ENCODE data around the gene ZNF518B.

The ZNF518B gene

GRCh38 chr4:10421344-10422055 is 35.7 kb downstream of the ZNF518B start:
- Histone ChIP-seq H3K36me3 (ENCODE audit: control insufficient read depth in 2 of 2, insufficient read depth in 2 of 2, low read length in 2 of 2) (no peaks in the 10 kb centered on the region), H3K27me3 (ENCODE audit: control insufficient read depth in 1 of 2, insufficient read depth in 2 of 2, low read length in 2 of 2) (no peaks in the 10 kb centered on the region), H3K9me3 (ENCODE audit: control insufficient read depth in 2 of 2, low read length in 2 of 2) (peaks cover 0 to 4% of the 10 kb centered on the region in 2 donors), H3K4me1 (ENCODE audit: control insufficient read depth, insufficient read depth, low read length) (no peaks in the 10 kb centered on the region), H3K27ac (ENCODE audit: low read length) (no peak overlapping the region), H3K4me3 (ENCODE audit: low read length in 2 of 2) (no peak overlapping the region), H3K9ac (ENCODE audit: low read length in 2 of 2) (no peak overlapping the region)

GRCh38 chr4:10417740-10418139 is 39.5 kb downstream of the ZNF518B start:
- Histone ChIP-seq H3K36me3 (ENCODE audit: control insufficient read depth in 2 of 2, insufficient read depth in 2 of 2, low read length in 2 of 2) (no peaks in the 10 kb centered on the region), H3K27ac (ENCODE audit: low read length) (no peak overlapping the region), H3K27me3 (ENCODE audit: control insufficient read depth in 1 of 2, insufficient read depth in 2 of 2, low read length in 2 of 2) (no peaks in the 10 kb centered on the region)

DNA sequence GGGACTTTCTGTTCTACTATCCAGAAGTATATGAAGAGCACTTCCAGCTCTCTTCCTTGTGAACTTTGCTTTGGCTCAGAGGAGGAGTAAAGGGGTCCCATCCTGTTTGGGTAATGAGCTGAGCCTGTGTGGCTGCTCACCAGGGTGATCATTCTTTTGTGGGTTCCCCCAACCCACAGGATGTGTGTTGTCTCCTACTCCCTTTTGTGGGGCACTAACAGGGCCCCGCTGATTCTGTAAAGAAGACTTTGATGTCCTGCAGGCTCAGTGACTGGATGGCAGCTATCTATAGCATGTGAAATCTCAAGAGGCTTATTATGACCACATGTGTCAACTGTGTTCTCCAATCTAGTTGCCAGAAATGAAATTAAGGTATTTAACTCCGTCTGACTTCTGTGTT is 40.8 kb downstream of the ZNF518B start:
- no peak overlapping the region for H3K4me3 ChIP-seq (ENCODE audit: low read length in 2 of 2)
- no peaks in the 10 kb centered on the region for H3K4me1 ChIP-seq (ENCODE audit: control insufficient read depth, insufficient read depth, low read length)
- H3K36me3 ChIP-seq (ENCODE audit: control insufficient read depth in 2 of 2, insufficient read depth in 2 of 2, low read length in 2 of 2) = no peaks in the 10 kb centered on the region
- H3K9me3 ChIP-seq (ENCODE audit: control insufficient read depth in 2 of 2, low read length in 2 of 2) = peaks cover 0 to 4% of the 10 kb centered on the region in 2 donors
- H3K27me3 ChIP-seq (ENCODE audit: control insufficient read depth in 1 of 2, insufficient read depth in 2 of 2, low read length in 2 of 2) = no peaks in the 10 kb centered on the region
- H3K27ac ChIP-seq (ENCODE audit: low read length) = no peak overlapping the region
- H3K9ac ChIP-seq (ENCODE audit: low read length in 2 of 2) = no peak overlapping the region

More at GRCh38 chr4:10417740-10418139, 39.5 kb downstream of the ZNF518B start:
- no peak overlapping the region for H3K4me3 ChIP-seq (ENCODE audit: low read length in 2 of 2)
- no peak overlapping the region for H3K9ac ChIP-seq (ENCODE audit: low read length in 2 of 2)
- H3K4me1 ChIP-seq (ENCODE audit: control insufficient read depth, insufficient read depth, low read length) = no peaks in the 10 kb centered on the region
- peaks cover 0 to 4% of the 10 kb centered on the region in 2 donors for H3K9me3 ChIP-seq (ENCODE audit: control insufficient read depth in 2 of 2, low read length in 2 of 2)

- H3K4me3 ChIP-seq (ENCODE audit: low read length in 2 of 2) = no peak overlapping the region
- no peak overlapping the region for H3K9ac ChIP-seq (ENCODE audit: low read length in 2 of 2)
- no peaks in the 10 kb centered on the region for H3K9me3 ChIP-seq (ENCODE audit: control insufficient read depth in 2 of 2, low read length in 2 of 2)
- no peak overlapping the region for H3K27ac ChIP-seq (ENCODE audit: low read length)
- H3K27me3 ChIP-seq (ENCODE audit: control insufficient read depth in 1 of 2, insufficient read depth in 2 of 2, low read length in 2 of 2) = no peaks in the 10 kb centered on the region
- no peaks in the 10 kb centered on the region for H3K4me1 ChIP-seq (ENCODE audit: control insufficient read depth, insufficient read depth, low read length)
- H3K36me3 ChIP-seq (ENCODE audit: control insufficient read depth in 2 of 2, insufficient read depth in 2 of 2, low read length in 2 of 2) = no peaks in the 10 kb centered on the region
These were observed 44.0 kb downstream of the ZNF518B start for GRCh38 chr4:10413177-10413576.

DNA sequence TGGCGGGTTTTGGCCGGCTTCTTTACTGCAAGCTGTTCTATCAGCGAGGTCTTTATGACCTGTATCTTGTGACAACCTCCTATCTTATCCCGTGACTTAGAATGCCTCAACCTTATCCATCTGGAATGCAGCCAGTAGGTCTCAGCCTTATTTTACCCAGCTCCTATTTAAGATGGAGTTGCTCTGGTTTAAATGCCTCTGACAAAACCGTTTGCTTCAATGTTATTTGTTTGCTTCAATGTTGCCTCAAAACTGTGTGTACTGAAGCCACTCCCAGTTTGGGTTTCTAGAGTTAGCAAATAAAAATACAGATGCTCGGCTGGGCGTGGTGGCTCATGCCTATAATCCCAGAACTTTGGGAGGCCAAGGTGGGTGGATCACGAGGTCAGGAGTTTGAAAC is 51.6 kb downstream of the ZNF518B start:
- no peak overlapping the region for H3K4me3 ChIP-seq (ENCODE audit: low read length in 2 of 2)
- no peaks in the 10 kb centered on the region for H3K9me3 ChIP-seq (ENCODE audit: control insufficient read depth in 2 of 2, low read length in 2 of 2)
- H3K36me3 ChIP-seq (ENCODE audit: control insufficient read depth in 2 of 2, insufficient read depth in 2 of 2, low read length in 2 of 2) = no peaks in the 10 kb centered on the region
- H3K27ac ChIP-seq (ENCODE audit: low read length) = no peak overlapping the region
- no peaks in the 10 kb centered on the region for H3K27me3 ChIP-seq (ENCODE audit: control insufficient read depth in 1 of 2, insufficient read depth in 2 of 2, low read length in 2 of 2)
- no peaks in the 10 kb centered on the region for H3K4me1 ChIP-seq (ENCODE audit: control insufficient read depth, insufficient read depth, low read length)
- no peak overlapping the region for H3K9ac ChIP-seq (ENCODE audit: low read length in 2 of 2)

DNA sequence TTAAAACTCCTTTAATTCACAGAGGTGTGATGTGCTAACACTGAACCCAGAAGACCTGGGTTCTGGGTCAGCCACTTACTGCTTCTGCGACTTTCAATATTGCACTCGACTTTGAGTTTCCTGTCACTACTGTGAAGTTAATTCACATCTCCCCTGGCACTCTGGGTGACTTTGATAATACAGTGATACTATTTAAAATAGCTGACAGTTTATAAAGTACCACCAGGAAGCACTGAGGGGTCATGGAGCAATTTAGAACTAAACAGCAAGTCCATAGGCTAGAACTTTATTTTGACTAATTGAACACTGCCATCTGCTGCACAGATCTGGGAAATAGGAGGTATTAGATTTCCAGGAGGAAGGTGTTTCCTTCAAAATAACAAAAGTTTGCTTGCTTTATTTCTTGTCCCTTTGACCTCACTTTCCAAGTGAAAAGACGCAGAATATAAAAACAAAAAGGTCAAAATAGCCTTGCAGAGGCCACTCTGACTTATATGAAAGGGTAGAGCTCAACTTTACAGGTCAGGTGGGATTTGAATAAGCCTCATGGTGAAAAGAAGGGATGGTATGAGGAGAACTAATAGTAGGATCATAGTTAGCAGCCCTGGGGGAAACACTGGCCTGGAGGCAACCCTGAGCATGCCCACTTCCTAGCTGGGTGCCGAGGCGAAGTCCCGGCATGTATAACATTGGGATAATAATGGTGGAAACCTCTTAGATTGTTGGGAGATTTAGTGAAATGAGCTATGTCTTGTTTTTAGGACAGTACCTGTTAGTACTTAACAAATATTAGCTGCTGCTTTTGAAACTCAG is 53.4 kb downstream of the ZNF518B start:
- H3K4me3 ChIP-seq (ENCODE audit: low read length in 2 of 2) = no peak overlapping the region
- no peak overlapping the region for H3K27ac ChIP-seq (ENCODE audit: low read length)

GRCh38 chr4:10395971-10396580 is 61.1 kb downstream of the ZNF518B start:
- Histone ChIP-seq H3K27me3 (ENCODE audit: control insufficient read depth in 1 of 2, insufficient read depth in 2 of 2, low read length in 2 of 2) (peaks cover 4 to 5% of the 10 kb centered on the region in 2 donors), H3K4me3 (ENCODE audit: low read length in 2 of 2) (no peak overlapping the region), H3K9ac (ENCODE audit: low read length in 2 of 2) (no peak overlapping the region), H3K9me3 (ENCODE audit: control insufficient read depth in 2 of 2, low read length in 2 of 2) (peaks cover 0 to 2% of the 10 kb centered on the region in 2 donors), H3K27ac (ENCODE audit: low read length) (no peak overlapping the region), H3K36me3 (ENCODE audit: control insufficient read depth in 2 of 2, insufficient read depth in 2 of 2, low read length in 2 of 2) (no peaks in the 10 kb centered on the region), H3K4me1 (ENCODE audit: control insufficient read depth, insufficient read depth, low read length) (no peaks in the 10 kb centered on the region)

More for the DNA sequence above, 53.4 kb downstream of the ZNF518B start:
- no peaks in the 10 kb centered on the region for H3K4me1 ChIP-seq (ENCODE audit: control insufficient read depth, insufficient read depth, low read length)
- H3K9ac ChIP-seq (ENCODE audit: low read length in 2 of 2) = no peak overlapping the region
- no peaks in the 10 kb centered on the region for H3K9me3 ChIP-seq (ENCODE audit: control insufficient read depth in 2 of 2, low read length in 2 of 2)
- H3K36me3 ChIP-seq (ENCODE audit: control insufficient read depth in 2 of 2, insufficient read depth in 2 of 2, low read length in 2 of 2) = no peaks in the 10 kb centered on the region
- H3K27me3 ChIP-seq (ENCODE audit: control insufficient read depth in 1 of 2, insufficient read depth in 2 of 2, low read length in 2 of 2) = no peaks in the 10 kb centered on the region

Data from stomach smooth muscle (tissue), 2 donors.